IPS DF 6.9 (cell line): ENCODE measurements around the gene COX5A.

Source experiments
- DNase-seq: peaks from one replicate; pipeline ENCODE4 v3.0.0-alpha.2; 2013; ENCODE audit warnings: low read depth, low spot score
- H3K27ac ChIP-seq: one replicate; pipeline ENCODE4 v1.5.1; 2013; ENCODE audit warnings: low read length, control low read depth
- H3K27me3 ChIP-seq: 2 replicates; pipeline ENCODE4 v1.6.1; 2013; ENCODE audit warnings: mild to moderate bottlenecking, low read length; ENCODE audit not compliant: control insufficient read depth, insufficient read depth
- H3K36me3 ChIP-seq: 2 replicates; pipeline ENCODE4 v1.6.1; 2013; ENCODE audit warnings: low read length; ENCODE audit not compliant: control insufficient read depth, insufficient read depth
- H3K4me1 ChIP-seq: 2 replicates; pipeline ENCODE4 v1.6.1; 2013; ENCODE audit warnings: low read length; ENCODE audit not compliant: control insufficient read depth, insufficient read depth
- H3K4me3 ChIP-seq: 2 replicates; pipeline ENCODE4 v1.5.1; 2013; ENCODE audit warnings: mild to moderate bottlenecking, low read length
- H3K9me3 ChIP-seq: 2 replicates; pipeline ENCODE4 v1.6.1; 2013; ENCODE audit warnings: low read length, inconsistent platforms; ENCODE audit not compliant: control insufficient read depth, insufficient read depth
- WGBS: extraction: QIAGEN DNeasy Blood & Tissue Kit; methylation state at CpG from one replicate; pipeline ENCODE4 v1.1.7; 2013; ENCODE audit warnings: mixed read lengths, missing lambda C conversion rate; ENCODE audit not compliant: insufficient read length, insufficient coverage; 5-methylcytosine and 5-hydroxymethylcytosine counted together

COX5A gene

GRCh38 chr15:74937590-74938371, at the start of gene COX5A:
COX5A (minus strand) TSS chr15:74938073; CDS start chr15:74938014, 59 bp downstream.
- H3K4me3 ChIP-seq, result peak within 1 kb of the TSS; percentile 93
- DNase-seq, result no peak
- no peak within 1 kb of the TSS for H3K27ac ChIP-seq
- H3K4me1 ChIP-seq, result no peaks in the 10 kb centered on the region
- WGBS, result no CpG with 5 or more reads among the region's 85 CpGs
- no peaks in the 10 kb centered on the region; the same call in 1 of the 2 replicates for H3K36me3 ChIP-seq
- no peaks in the 10 kb centered on the region for H3K9me3 ChIP-seq
- no peaks in the 10 kb centered on the region for H3K27me3 ChIP-seq

- WGBS, result no CpG with 5 or more reads among the region's 4 CpGs
- Histone ChIP-seq H3K36me3 (no peaks in the 10 kb centered on the region), H3K9me3 (no peaks in the 10 kb centered on the region), H3K27me3 (no peaks in the 10 kb centered on the region), H3K27ac (no peak overlapping the region), H3K4me3 (no peak overlapping the region), H3K4me1 (no peaks in the 10 kb centered on the region; the same call in 1 of the 2 replicates)
- DNase-seq, result no peak
These were observed 45.9 kb upstream of the COX5A start for GRCh38 chr15:74983725-74984231.

GRCh38 chr15:74982183-74982582, 44.3 kb upstream of the COX5A start:
- no peaks in the 10 kb centered on the region for H3K36me3 ChIP-seq
- H3K9me3 ChIP-seq, result no peaks in the 10 kb centered on the region
- no peaks in the 10 kb centered on the region for H3K27me3 ChIP-seq
- H3K27ac ChIP-seq, result no peak overlapping the region
- no peaks in the 10 kb centered on the region for H3K4me1 ChIP-seq
- no CpG with 5 or more reads among the region's 5 CpGs for WGBS
- no peak for DNase-seq
- H3K4me3 ChIP-seq, result no peak overlapping the region

- H3K36me3 ChIP-seq, result no peaks in the 10 kb centered on the region
- H3K9me3 ChIP-seq, result no peaks in the 10 kb centered on the region
- no peaks in the 10 kb centered on the region for H3K27me3 ChIP-seq
- H3K4me1 ChIP-seq, result no peaks in the 10 kb centered on the region
- no peak overlapping the region for H3K4me3 ChIP-seq
- WGBS, result no CpG with 5 or more reads among the region's 3 CpGs
- no peak overlapping the region for H3K27ac ChIP-seq
- DNase-seq, result no peak
These were observed 40.6 kb upstream of the COX5A start for GRCh38 chr15:74978503-74978902.

GRCh38 chr15:74978077-74978476, 40.2 kb upstream of the COX5A start:
- Histone ChIP-seq H3K27ac (no peak overlapping the region), H3K4me3 (no peak overlapping the region), H3K4me1 (no peaks in the 10 kb centered on the region), H3K9me3 (no peaks in the 10 kb centered on the region), H3K27me3 (no peaks in the 10 kb centered on the region), H3K36me3 (no peaks in the 10 kb centered on the region)
- no peak for DNase-seq
- WGBS, result no CpG with 5 or more reads among the region's 1 CpG

- Histone ChIP-seq H3K9me3 (no peaks in the 10 kb centered on the region), H3K4me3 (no peak overlapping the region), H3K36me3 (no peaks in the 10 kb centered on the region), H3K4me1 (no peaks in the 10 kb centered on the region), H3K27ac (no peak overlapping the region), H3K27me3 (no peaks in the 10 kb centered on the region)
- no peak for DNase-seq
- no CpG with 5 or more reads among the region's 4 CpGs for WGBS
These were observed 39.7 kb upstream of the COX5A start for GRCh38 chr15:74977599-74977998.

GRCh38 chr15:74976159-74976558, 38.3 kb upstream of the COX5A start:
- no peak overlapping the region for H3K27ac ChIP-seq
- no peaks in the 10 kb centered on the region for H3K9me3 ChIP-seq
- no peaks in the 10 kb centered on the region for H3K36me3 ChIP-seq
- no peaks in the 10 kb centered on the region for H3K27me3 ChIP-seq
- no peaks in the 10 kb centered on the region for H3K4me1 ChIP-seq
- no peak overlapping the region for H3K4me3 ChIP-seq
- no peak for DNase-seq
- no CpG with 5 or more reads among the region's 1 CpG for WGBS

- no CpG with 5 or more reads among the region's 5 CpGs for WGBS
- H3K27ac ChIP-seq, result no peak overlapping the region
- no peak overlapping the region for H3K4me3 ChIP-seq
- H3K4me1 ChIP-seq, result 0 out of 2 replicates have a peak, but pooled peaks cover 1% of the 10 kb centered on the region
- no peaks in the 10 kb centered on the region for H3K27me3 ChIP-seq
- no peak for DNase-seq
- H3K9me3 ChIP-seq, result no peaks in the 10 kb centered on the region
- H3K36me3 ChIP-seq, result no peaks in the 10 kb centered on the region
These were observed 29.8 kb upstream of the COX5A start for GRCh38 chr15:74967670-74968069.

- DNase-seq, result no peak
- Histone ChIP-seq H3K4me1 (0 out of 2 replicates have a peak, but pooled peaks cover 1% of the 10 kb centered on the region), H3K27me3 (no peaks in the 10 kb centered on the region), H3K9me3 (no peaks in the 10 kb centered on the region), H3K4me3 (no peak overlapping the region), H3K36me3 (no peaks in the 10 kb centered on the region), H3K27ac (no peak overlapping the region)
- no CpG with 5 or more reads among the region's 3 CpGs for WGBS
These were observed 26.9 kb upstream of the COX5A start for GRCh38 chr15:74964794-74965193.

- no peak for DNase-seq
- Histone ChIP-seq H3K9me3 (no peaks in the 10 kb centered on the region), H3K4me1 (peaks cover 1% of the 10 kb centered on the region; the same call in 1 of the 2 replicates), H3K27me3 (peaks cover 12% of the 10 kb centered on the region; the same call in 1 of the 2 replicates), H3K36me3 (no peaks in the 10 kb centered on the region; the same call in 1 of the 2 replicates), H3K4me3 (no peak overlapping the region), H3K27ac (no peak overlapping the region)
- WGBS, result no CpG with 5 or more reads among the region's 4 CpGs
These were observed 25.3 kb upstream of the COX5A start for GRCh38 chr15:74963213-74963612.
